ENCODE data around the gene DLG2. TPM values are rescaled to one million over a fixed set of nuclear protein-coding genes. Genes with fewer than 3 reads are reported as not detected.
A peak's percentile ranks its signal among the peaks of the same experiment; 100 is the strongest.

The DLG2 gene
- polyA plus RNA-seq, 1 donor: 14.7 TPM

- peak; percentile 29 for DNase-seq
Measured at GRCh38 chr11:83694191-83694910, 1932.8 kb downstream of the DLG2 start.

DNA sequence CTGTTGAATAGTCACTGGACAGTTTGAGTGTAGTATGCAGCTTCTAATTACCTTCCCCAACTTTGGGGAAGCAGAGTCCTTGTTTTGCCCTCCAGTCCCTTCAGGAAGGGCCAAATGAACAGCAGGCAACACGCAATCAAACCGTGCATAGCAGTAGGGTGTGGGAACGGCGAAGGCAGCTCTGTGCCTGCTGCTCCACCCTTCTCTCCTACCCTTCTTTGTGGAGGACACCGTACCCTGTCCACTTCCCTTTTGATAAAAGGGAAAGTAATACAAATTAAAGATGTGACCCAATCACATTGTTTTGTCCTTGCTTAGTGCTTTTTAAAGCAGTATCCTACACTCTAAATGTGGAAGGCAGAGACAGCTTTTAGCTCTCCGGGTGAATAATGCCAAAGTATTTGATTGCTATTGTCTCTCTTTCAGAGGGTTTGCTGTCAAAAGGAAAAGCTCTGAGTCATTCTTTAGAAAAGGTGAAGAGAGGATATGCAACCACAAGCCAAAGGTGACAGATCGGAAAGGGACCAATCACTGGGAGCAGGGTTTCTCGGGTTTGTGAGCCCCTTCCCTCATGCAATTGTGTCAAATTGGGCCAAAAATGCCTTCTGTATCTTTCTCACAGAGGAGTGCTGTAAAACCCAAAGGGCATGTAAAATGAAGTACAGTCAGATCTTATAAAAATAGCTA, 1933.7 kb downstream of the DLG2 start:
- DNase-seq: no peak

GRCh38 chr11:83692675-83693074, 1934.5 kb downstream of the DLG2 start:
- peak; percentile 38 for DNase-seq

GRCh38 chr11:83691451-83691950, 1935.6 kb downstream of the DLG2 start:
- DNase-seq: peak; percentile 78

DNA sequence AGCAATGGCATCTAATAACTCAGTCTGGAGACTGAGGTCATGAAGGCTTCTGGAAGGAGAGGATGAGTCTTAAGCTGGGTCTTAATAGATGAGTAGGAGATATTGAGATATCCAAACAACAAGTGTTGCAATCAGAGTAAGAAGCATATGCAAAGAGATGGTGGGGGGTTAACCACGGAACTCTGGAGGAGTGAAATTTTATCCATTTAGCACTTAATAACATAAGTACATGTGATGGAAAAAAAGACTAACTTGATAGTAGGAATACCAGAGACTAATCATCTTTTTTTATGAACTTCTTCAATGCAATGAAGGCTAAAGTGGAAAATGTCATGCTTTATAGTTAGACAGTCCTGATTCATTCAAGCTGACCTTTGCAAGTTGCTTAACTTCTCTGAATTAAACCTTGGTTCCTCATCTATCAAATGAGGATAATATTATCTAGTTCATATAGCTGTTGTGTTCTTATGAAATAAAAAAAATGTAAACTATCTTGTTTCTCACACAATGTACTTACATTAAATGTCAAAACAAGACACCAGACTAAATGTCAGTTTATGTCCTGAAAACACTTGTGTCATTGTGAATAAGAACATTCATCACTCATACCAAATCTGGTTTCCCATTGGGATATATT, 1937.9 kb downstream of the DLG2 start:
- DNase-seq: no peak

- no peak for DNase-seq
Measured at GRCh38 chr11:83687787-83688186, 1939.4 kb downstream of the DLG2 start.

DNA sequence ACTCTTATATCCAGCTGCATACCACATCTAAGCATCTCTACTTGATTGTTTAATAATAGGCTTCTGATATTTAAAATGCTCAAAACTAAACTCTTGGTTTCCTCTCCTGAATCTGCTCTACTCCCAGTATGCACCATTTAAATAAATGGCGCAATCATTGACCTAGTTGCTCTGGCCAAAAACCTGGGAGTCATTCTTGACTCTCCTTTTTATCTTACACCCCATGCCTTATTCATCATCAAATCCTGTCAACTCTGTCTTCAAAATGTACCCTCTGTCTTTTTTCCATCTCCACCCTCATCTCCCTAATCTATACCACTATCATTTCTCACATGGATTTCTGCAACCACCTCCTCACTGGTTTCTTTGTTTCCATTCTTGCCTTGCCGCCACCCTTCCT, 1941.4 kb downstream of the DLG2 start:
- DNase-seq: no peak

GRCh38 chr11:83684071-83684470, 1943.1 kb downstream of the DLG2 start:
- DNase-seq: no peak

GRCh38 chr11:83682611-83682973, 1944.6 kb downstream of the DLG2 start:
- no peak for DNase-seq

GRCh38 chr11:83681906-83682610, 1945.1 kb downstream of the DLG2 start:
- DNase-seq: peak; percentile 42

DNA sequence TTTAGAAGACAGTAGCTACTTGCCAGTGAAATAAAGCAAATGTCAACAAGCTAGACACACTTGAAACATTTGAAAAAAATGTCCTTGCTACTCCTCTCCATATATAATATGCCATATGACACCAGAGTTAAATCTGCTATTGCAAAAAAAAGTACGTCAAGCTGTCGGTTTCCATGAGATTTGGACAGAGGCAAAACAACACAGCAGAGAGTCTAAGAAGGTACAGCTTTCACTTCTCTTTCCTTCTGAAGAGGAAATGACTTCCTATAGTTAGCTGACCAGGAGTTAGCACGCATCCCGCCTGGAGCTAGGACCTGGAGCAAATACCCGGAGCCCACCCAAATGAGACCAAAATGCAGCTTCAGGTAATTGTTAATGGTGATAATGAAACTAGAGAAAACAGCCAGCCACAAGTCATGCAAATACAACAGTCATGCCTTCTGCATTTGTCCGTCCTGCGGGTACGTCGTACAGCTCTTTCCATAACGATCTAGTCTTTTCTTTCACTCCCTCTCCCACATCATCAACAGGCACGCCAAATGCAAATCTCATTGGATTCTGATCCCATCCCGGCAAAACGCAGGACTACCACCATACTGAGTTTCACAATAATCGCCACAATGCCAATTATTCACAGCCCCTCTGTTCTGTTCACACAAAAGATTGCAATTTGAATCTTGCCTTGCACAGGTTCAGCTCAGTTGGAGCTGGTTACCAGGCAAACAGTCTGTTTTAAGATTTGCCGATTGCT, 1945.9 kb downstream of the DLG2 start:
- DNase-seq: peak; percentile 66

DNA sequence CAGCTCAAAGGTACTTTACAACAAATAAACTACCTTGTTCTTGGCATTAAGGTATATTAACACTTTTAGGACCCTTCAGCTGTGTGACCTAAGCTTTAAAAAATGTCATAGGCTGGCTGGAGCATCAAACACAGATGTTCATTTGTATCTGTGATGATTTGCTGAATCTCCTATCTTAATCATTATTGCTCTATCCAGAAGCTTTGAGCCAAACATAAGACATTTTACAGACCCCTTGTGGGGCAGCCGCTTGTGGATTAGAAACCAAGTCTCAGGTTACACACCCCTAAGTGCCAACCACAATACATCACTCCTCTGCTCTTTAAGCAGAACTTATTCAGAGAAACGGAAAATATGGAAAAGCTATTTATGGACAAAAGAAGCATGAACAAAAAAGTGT, 1946.8 kb downstream of the DLG2 start:
- peak; percentile 52 for DNase-seq

DNA sequence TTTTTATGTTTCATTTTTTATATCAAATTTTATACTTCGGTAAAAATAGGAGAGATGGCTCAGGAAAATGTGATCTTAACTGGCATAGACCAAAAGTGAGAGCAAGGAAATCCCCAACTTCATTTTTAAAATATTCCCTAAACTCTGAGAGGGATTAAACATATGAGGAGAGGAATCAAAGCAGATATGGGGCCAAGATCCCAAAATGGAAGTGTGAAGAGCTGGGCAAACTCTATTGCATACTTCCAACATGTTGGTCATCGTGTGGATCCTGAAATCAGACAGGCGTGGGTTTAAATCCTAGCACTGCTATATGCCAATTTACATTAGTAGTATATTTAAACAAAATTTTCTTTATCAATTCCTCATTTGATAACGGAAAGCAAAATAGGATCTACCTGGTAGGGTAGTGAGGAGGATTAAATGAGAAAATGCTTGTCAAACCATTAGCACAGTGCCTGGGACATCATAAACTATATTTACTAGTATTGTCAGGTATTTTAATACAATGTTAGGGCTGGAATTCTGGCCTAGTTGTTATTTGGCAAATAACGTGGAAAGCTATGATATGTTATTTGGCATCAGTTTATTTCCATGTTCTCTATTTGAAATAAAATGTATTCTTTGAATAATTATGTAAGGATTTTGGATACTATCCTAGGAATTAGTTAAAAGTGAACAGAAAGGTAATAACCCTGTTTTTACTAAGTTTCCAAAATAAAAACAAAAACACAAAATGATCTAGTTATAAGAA, 1948.1 kb downstream of the DLG2 start:
- peak; percentile 47 for DNase-seq

DNA sequence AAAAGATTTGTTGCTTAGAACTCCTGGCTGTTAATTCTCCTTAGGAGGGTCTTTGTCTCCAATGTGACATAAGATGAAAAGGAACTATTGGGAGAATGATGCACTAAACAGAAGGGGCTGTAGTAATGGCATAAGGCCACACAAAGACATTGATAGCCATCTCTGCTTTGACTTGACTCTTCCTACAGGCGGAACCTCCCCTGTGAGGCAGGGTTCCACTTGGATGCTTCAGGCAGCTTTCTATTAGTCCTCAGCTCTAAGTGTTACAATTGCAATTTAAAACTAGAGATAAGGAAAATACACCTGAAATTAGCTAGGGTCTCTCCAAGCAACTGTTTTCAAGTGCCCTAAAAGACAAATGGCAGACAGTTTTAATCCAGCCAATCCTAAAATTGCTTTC, 1949.4 kb downstream of the DLG2 start:
- no peak for DNase-seq

DNA sequence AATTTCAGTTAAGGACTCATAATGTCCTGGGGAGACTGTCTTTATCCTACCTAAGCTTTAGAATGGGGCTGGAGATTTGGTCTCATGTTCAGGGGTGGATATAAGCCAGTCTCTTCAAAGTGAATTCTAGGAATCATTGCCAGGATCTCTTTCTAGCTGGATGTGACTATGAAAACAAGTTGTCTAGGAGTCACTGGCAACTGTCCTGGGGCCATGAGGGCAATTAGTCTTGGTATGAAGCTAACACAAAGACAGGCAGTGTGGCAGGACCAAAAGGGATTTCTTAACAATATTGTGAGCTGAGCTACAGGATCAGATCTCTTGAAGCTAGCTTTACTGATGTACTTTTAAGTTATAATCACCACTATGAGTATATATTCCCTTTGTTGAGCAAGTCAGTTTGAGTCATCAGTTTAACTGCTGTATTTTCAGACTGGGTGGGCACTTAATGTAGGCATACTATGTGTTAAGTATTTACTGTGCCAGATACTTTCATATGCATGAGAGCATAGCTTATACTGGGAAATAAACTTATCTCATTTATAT, 1951.0 kb downstream of the DLG2 start:
- DNase-seq: no peak

- DNase-seq: no peak
Measured at GRCh38 chr11:83674102-83674896, 1952.8 kb downstream of the DLG2 start.

- no peak for DNase-seq
Measured at GRCh38 chr11:83671289-83671688, 1955.9 kb downstream of the DLG2 start.

GRCh38 chr11:83666149-83666548, 1961.0 kb downstream of the DLG2 start:
- no peak for DNase-seq

GRCh38 chr11:83663988-83664387, 1963.2 kb downstream of the DLG2 start:
- no peak for DNase-seq

- no peak for DNase-seq
Measured at GRCh38 chr11:83663446-83663845, 1963.7 kb downstream of the DLG2 start.
